CD4-positive, alpha-beta T cell (primary cell): Measurements from ENCODE around the gene HAGHL. TPM values are rescaled to one million over a fixed set of nuclear protein-coding genes. Genes with fewer than 3 reads are reported as not detected.
A peak's percentile ranks its signal among the peaks of the same experiment; 100 is the strongest.

Experiments
- ATAC-seq: fragments of 200-7000 bp; cut with Tn5 transposase; one replicate; pipeline ENCODE4 v1.10.0; 2022; ENCODE audit warnings: mild to moderate bottlenecking; ENCODE audit not compliant: poor library complexity
- CTCF ChIA-PET: fragments of 350-600 bp; sonication (Branson Sonifier 250); formaldehyde crosslinking; loops from one replicate; lab custom pipeline; 2021; ENCODE audit warnings: antibody characterized with exemption, inconsistent platforms; lab: Charles Lee
- POLR2A ChIA-PET: fragments of 350-600 bp; sonication (Branson Sonifier 250); formaldehyde crosslinking; loops from one replicate; lab custom pipeline; 2021; ENCODE audit warnings: antibody characterized with exemption, inconsistent platforms; lab: Charles Lee
- DNase-seq, 14 experiments: peaks; one replicate each; pipeline ENCODE4 v3.0.0-alpha.2; 2013 to 2020; ENCODE audit warnings: mixed read lengths in 2 of 14
- H3K27ac ChIP-seq, 2 donors: one replicate each; pipeline versions ENCODE4 v1.5.1 to v1.7.0; 2013; ENCODE audit warnings: low read length in 2 of 2, low read depth in 1 of 2, mild to moderate bottlenecking in 1 of 2
- H3K27me3 ChIP-seq, 2 experiments: 1 replicate in 1 of 2; 2 replicates in 1 of 2; pipeline versions ENCODE4 v1.6.1 to v1.7.0; 2013; ENCODE audit warnings: low read length in 2 of 2, control low read depth in 1 of 2, mild to moderate bottlenecking in 1 of 2, moderate library complexity in 1 of 2; ENCODE audit not compliant: insufficient read depth in 2 of 2, control insufficient read depth in 1 of 2
- H3K36me3 ChIP-seq: one replicate; pipeline ENCODE4 v1.6.1; 2013; ENCODE audit warnings: low read length, control low read depth; ENCODE audit not compliant: insufficient read depth
- H3K4me1 ChIP-seq: one replicate; pipeline ENCODE4 v1.6.1; 2013; ENCODE audit warnings: low read length, control low read depth; ENCODE audit not compliant: insufficient read depth
- H3K4me3 ChIP-seq: one replicate; pipeline ENCODE4 v1.5.1; 2013; ENCODE audit warnings: mild to moderate bottlenecking, low read length, moderate library complexity
- H3K9me3 ChIP-seq, 2 experiments: 1 replicate in 1 of 2; 2 replicates in 1 of 2; pipeline versions ENCODE4 v1.6.1 to v1.7.0; 2013; ENCODE audit warnings: low read length in 2 of 2, mild to moderate bottlenecking in 2 of 2, control low read depth in 1 of 2, moderate library complexity in 1 of 2; ENCODE audit not compliant: control insufficient read depth in 1 of 2, insufficient read depth in 1 of 2
- H3K27ac Mint-ChIP-seq: one replicate; pipeline ENCODE4 v1.8.0; 2020; ENCODE audit warnings: mixed read lengths
- H3K27me3 Mint-ChIP-seq: one replicate; pipeline ENCODE4 v1.8.0; 2021; ENCODE audit warnings: mixed read lengths
- H3K36me3 Mint-ChIP-seq: one replicate; pipeline ENCODE4 v1.8.0; 2021; ENCODE audit warnings: low read depth, mixed read lengths
- H3K4me1 Mint-ChIP-seq: one replicate; pipeline ENCODE4 v1.8.0; 2021; ENCODE audit warnings: low read depth, mixed read lengths
- H3K4me3 Mint-ChIP-seq: one replicate; pipeline ENCODE4 v1.8.0; 2020; ENCODE audit warnings: mild to moderate bottlenecking, mixed read lengths
- H3K9me3 Mint-ChIP-seq: one replicate; pipeline ENCODE4 v1.8.0; 2020; ENCODE audit warnings: mixed read lengths
- intact Hi-C, 2 experiments: fragments of 100-400 bp; cut with DNase I in 1 of 2; cut with micrococcal nuclease in 1 of 2; formaldehyde crosslinking; loops; one replicate each; pipeline versions ENCODE4 v1.15.1 to v1.9.0; 2023 to 2025; cut with DNase I, micrococcal nuclease
- total RNA-seq, 174 experiments: library from RNA in 2 of 174; stranded (reverse) in 2 of 174; gene quantifications; one replicate each; pipeline ENCODE4 v1.2.3 and lab custom pipeline; 2021 to 2026
- TF ChIP-seq, protein P1 (sequence below): fragments of 200-600 bp; IDR thresholded peaks from one replicate; pipeline ENCODE4 v1.8.0; 2022; ENCODE audit warnings: antibody characterized with exemption, mild to moderate bottlenecking

The HAGHL gene
- total RNA-seq, 2 experiments from 2014 or later = 7.1 to 9.2 TPM

DNA sequence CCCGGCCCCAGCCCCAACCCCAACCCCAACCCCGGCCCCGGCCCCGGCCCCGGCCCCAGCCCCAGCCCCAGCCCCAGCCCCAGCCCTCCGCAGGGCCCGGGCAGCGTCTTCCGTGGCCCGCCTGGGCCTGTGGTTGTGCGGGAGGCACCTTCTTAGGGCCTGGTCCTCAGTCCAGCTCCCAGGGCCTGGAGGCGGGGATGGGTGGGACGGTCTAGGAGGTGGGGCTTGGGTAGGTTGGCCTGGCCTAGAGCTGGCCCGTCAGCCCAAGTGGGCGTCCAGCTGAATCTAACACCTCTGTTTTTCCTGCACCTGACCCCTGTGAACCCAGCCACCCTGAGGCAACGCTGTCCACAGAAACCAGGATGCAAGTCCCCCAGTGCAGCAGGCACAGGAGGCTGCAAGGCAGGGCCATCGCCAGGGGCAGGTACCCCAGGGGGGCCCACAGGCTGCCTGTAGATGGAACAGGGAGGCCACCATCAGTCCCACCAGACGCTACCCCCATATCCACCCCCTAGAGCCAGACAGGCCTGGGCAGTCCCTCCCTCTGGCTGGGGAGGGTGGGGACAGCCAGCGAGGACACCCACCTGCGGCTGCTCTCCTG is 42.4 kb downstream of the HAGHL start:
- no peak for ATAC-seq
- no peaks in the 10 kb centered on the region for H3K4me1 Mint-ChIP-seq
- peaks cover 0 to 2% of the 10 kb centered on the region in 2 experiments for H3K27me3 ChIP-seq
- intact Hi-C loops = no loop called here
- POLR2A ChIA-PET = no interaction called here
- no peaks in the 10 kb centered on the region for H3K9me3 Mint-ChIP-seq
- no peak overlapping the region for H3K4me3 Mint-ChIP-seq
- peak in 1 of 14 experiments; percentile 7 for DNase-seq
- no peaks in the 10 kb centered on the region for H3K27me3 Mint-ChIP-seq
- no peaks in the 10 kb centered on the region for H3K36me3 Mint-ChIP-seq
- TF ChIP-seq, protein P1, sequence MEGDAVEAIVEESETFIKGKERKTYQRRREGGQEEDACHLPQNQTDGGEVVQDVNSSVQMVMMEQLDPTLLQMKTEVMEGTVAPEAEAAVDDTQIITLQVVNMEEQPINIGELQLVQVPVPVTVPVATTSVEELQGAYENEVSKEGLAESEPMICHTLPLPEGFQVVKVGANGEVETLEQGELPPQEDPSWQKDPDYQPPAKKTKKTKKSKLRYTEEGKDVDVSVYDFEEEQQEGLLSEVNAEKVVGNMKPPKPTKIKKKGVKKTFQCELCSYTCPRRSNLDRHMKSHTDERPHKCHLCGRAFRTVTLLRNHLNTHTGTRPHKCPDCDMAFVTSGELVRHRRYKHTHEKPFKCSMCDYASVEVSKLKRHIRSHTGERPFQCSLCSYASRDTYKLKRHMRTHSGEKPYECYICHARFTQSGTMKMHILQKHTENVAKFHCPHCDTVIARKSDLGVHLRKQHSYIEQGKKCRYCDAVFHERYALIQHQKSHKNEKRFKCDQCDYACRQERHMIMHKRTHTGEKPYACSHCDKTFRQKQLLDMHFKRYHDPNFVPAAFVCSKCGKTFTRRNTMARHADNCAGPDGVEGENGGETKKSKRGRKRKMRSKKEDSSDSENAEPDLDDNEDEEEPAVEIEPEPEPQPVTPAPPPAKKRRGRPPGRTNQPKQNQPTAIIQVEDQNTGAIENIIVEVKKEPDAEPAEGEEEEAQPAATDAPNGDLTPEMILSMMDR = no peak
- CTCF ChIA-PET = no interaction called here
- H3K9me3 ChIP-seq = no peaks in the 10 kb centered on the region
- no peaks in the 10 kb centered on the region for H3K36me3 ChIP-seq
- H3K27ac Mint-ChIP-seq = no peak overlapping the region
- H3K27ac ChIP-seq = no peak overlapping the region
- no peak overlapping the region for H3K4me3 ChIP-seq
- H3K4me1 ChIP-seq = no peaks in the 10 kb centered on the region

DNA sequence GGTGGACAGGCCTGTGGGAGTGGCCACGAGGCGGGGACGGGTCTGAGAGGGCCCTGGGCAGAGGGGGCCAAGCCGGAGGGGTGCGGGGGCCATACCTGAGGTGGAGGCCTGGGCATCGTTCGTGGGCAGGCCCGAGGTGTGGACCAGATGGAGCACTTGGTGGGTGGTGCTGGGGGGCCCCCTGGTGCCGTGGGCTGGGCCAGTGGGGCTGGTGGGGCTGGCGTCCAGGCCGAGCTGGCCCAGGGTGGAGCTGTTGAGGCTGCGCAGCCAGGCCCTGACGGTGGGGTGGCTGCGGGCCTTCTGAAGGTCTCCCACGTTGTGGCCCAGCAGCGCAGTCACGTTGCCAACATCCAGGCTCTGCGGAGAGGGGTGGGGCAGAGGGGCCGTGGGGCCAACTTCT is 43.0 kb downstream of the HAGHL start:
- H3K27ac ChIP-seq = no peak overlapping the region
- H3K27me3 ChIP-seq = peaks cover 0 to 2% of the 10 kb centered on the region in 2 experiments
- H3K27ac Mint-ChIP-seq = no peak overlapping the region
- H3K4me3 Mint-ChIP-seq = no peak overlapping the region
- TF ChIP-seq, protein P1 = no peak
- ChIA-PET CTCF (no interaction called here), POLR2A (no interaction called here)
- intact Hi-C loops = no loop called here
- no peaks in the 10 kb centered on the region for H3K27me3 Mint-ChIP-seq
- H3K36me3 Mint-ChIP-seq = no peaks in the 10 kb centered on the region
- H3K4me1 ChIP-seq = no peaks in the 10 kb centered on the region
- no peak overlapping the region for H3K4me3 ChIP-seq
- DNase-seq (peak in 1 of 14 experiments; percentile 11), ATAC-seq (no peak)
- H3K4me1 Mint-ChIP-seq = no peaks in the 10 kb centered on the region
- no peaks in the 10 kb centered on the region for H3K9me3 ChIP-seq
- H3K36me3 ChIP-seq = no peaks in the 10 kb centered on the region
- no peaks in the 10 kb centered on the region for H3K9me3 Mint-ChIP-seq

DNA sequence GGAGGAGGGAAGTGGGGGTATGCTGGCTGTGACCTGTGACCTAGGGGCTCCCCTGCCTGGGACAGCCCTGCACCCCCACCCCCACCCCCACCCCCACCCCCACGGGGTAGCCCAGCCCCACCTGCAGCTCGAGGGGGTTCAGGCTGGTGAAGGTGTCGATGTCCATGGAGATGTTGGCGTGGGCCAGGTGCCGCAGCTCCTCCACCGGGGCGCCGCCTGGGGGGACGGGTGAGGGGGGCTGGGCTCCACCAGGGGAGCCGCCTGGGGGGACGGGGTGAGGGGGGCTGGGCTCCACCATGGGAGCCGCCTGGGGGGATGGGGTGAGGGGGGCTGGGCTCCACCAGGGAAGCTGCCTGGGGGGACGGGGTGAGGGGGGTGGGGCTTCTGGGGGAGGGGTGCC is 43.5 kb downstream of the HAGHL start:
- Mint-ChIP-seq H3K4me1 (no peaks in the 10 kb centered on the region), H3K27ac (no peak overlapping the region), H3K36me3 (no peaks in the 10 kb centered on the region), H3K27me3 (no peaks in the 10 kb centered on the region), H3K9me3 (no peaks in the 10 kb centered on the region), H3K4me3 (no peak overlapping the region)
- peaks cover 0 to 2% of the 10 kb centered on the region in 2 experiments for H3K27me3 ChIP-seq
- DNase-seq = peak in 1 of 14 experiments; percentile 16
- ChIA-PET CTCF (no interaction called here), POLR2A (no interaction called here)
- intact Hi-C loops = no loop called here
- ATAC-seq = no peak
- no peaks in the 10 kb centered on the region for H3K36me3 ChIP-seq
- no peak overlapping the region for H3K27ac ChIP-seq
- no peaks in the 10 kb centered on the region for H3K9me3 ChIP-seq
- no peaks in the 10 kb centered on the region for H3K4me1 ChIP-seq
- TF ChIP-seq, protein P1 = no peak
- H3K4me3 ChIP-seq = no peak overlapping the region
